Stimulated activated CD8-positive, alpha-beta memory T cell treated with anti-CD3 and anti-CD28 coated beads, Interleukin-4, amount 100 ng/mL, for 4 hours (primary cell): ENCODE data around the gene CCL14.
"Not testable (repeated sequence)": the region's sequence is repeated elsewhere in the genome, so short reads cannot be mapped to it uniquely, and the experiment has no call there.

Experiments used
- DNase-seq, 2 donors: peaks; one replicate each; pipeline ENCODE4 v3.0.0-alpha.2; 2020; ENCODE audit warnings: low read depth in 2 of 2, low spot score in 1 of 2

Gene CCL14

DNA sequence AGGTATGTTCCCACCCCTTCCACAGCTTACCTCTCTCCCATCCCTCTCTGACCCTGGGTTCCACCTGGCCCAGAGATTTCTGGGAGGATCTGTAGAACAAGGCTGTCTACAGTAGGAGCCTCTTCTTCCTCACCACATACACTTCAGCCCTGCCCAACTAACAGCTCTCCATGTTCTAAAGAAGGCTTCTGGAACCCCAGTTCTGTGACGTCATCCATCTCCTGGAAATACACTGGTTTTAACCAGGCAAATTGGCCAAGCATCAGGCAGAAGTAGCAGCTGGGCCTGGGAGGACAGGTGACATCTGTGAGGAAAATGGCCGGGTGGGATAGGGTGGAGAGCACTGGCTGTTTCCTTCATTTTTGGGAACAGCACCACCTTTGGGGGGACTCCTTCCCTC is 43.0 kb downstream of the CCL14 start, which contains the start of gene LYZL6:
Gene LYZL6, minus strand, starts transcription at position 177 of the 400 bp plus-strand sequence. CDS start 4,357 bp downstream, outside the sequence.
- no peak for DNase-seq

DNA sequence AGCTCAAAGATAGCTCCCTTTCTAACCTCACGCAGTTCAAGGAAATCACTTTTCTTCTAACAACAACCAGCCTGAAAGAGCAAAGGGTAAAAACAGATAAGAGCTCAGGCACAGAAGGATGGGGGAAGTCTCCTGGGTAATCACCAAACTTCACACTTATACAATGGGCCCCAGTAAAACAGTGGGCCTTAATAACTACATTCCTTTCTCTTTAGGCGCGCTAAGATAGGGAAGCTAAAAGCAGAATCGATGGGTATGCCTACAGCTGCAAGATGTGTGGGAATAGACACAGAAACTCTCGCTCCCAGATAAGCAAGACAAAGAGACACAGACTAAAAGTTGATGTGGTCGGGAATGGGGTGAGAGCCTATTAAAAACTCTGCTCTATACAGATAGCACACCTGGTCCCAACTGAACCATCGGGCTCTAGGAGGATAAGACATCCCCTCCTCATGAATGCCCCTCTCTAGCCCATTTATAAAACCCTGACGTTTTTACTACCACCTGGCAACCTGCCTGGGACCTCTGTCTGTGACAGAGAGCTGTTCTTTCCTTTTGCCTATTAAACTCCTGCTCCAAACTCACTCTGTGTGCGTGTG is 43.8 kb downstream of the CCL14 start:
- no peak for DNase-seq

DNA sequence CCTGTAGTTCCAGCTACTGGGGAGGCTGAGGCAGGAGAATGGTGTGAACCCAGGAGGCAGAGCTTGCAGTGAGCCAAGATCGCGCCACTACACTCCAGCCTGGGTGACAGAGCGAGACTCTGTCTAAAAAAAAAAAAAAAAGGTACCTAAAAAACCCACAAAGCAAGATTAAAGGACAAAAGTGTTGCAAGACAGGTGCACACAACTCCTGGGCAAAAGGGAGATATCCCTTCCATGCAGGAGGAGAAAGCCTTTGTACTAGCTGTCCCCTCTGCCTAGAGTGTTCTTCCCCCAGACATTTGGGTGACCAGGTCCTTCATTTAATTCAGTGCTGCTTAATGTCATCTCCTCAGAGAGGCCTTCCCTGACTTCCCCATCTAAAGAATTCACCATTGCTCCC is 48.0 kb downstream of the CCL14 start:
- not testable (repeated sequence) for DNase-seq

DNA sequence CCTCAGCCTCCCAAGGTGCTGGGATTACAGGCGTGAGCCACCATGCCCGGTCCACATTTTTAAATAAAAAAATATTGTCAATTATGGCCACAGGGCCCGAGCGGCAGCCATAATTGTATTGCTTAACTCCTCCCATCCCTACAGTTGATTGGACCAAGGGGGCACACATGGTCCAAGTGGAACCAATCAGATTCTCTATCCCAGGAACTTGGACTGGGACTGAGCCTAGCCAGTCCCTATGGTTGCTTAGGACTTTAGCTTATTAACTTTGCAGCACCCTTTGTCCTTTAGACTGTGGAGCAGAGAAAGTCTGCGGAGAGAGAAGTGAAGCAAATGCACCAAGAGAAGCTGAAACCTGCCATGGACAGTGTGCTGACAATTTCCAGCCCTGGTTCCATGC is 50.5 kb downstream of the CCL14 start:
- no peak for DNase-seq

DNA sequence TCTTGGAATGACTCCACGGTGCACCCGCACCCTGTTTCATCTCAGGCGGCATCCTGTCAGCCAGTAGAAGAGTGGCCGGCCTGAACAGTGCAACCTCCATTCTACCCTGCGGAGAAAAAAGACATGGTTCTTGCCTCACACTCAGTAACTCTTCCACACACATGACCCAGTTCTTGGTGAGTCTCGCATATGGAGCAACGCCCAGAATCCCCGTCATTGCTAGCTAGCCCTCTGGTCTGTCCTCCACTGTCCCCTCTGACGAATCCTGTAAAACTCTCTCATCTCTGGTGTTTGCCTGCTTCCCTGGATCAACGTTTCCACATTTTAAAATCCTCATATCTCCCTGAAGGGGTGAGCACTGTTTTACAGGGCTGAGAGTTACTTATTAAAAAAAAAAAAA is 51.8 kb downstream of the CCL14 start:
- DNase-seq = no peak
